Measurements from ENCODE around the gene B3GNT4. TPM values are rescaled to one million over a fixed set of nuclear protein-coding genes. Genes with fewer than 3 reads are reported as not detected.
A peak's percentile ranks its signal among the peaks of the same experiment; 100 is the strongest.

Gene B3GNT4
- total and polyA plus RNA-seq, 2 of the 4 experiments (the other 2 are of a cell fraction): 0.18 to 0.53 TPM

GRCh38 chr12:122204167-122205052 is 901 bp downstream of the B3GNT4 start:
- ChIA-PET POLR2A (ENCODE audit: unreplicated experiment) (no interaction called here), CTCF (interaction anchor here (0.6 kb wide), 1 partner anchor 145 kb away, joined by 3 read pairs; no protein-coding TSS in a partner anchor)
- H3K23ac ChIP-seq (ENCODE audit: low read depth, low read length): no peak overlapping the region
- WGBS, 2 experiments (ENCODE audit: extremely low coverage in 2 of 2, insufficient read length in 1 of 2): 7% methylated on average over 42 of the region's 71 CpGs; no CpG with 5 or more reads in 1 of the 2 experiments
- no peak overlapping the region for H3K9ac ChIP-seq (ENCODE audit: low read depth, low read length)
- H3K4me3 ChIP-seq (ENCODE audit: insufficient read depth, low read depth, low read length): peak overlapping the region; percentile 51
- no peak overlapping the region for H2AK9ac ChIP-seq (replicated peaks; ENCODE audit: low read depth, low read length, poor library complexity)
- H2AFZ ChIP-seq (replicated peaks; ENCODE audit: low read length, poor library complexity): peak overlapping the region; percentile 92
- no peak overlapping the region for H2AK5ac ChIP-seq (ENCODE audit: low read depth, low read length)
- DNase-seq (no peak), ATAC-seq (ENCODE audit: low read depth) (peak; percentile 4)
- dilution Hi-C loops (cut with HindIII; ENCODE audit: low sequenced_read_pairs, unreplicated experiment): no loop called here
- no peaks in the 10 kb centered on the region for H3K9me3 ChIP-seq (ENCODE audit: control insufficient read depth, insufficient read depth, low read length)
- no peak overlapping the region for H4K5ac ChIP-seq (ENCODE audit: low read depth, low read length)
- H4K20me1 ChIP-seq (ENCODE audit: insufficient read depth, low read length): peaks cover 18% of the 10 kb centered on the region
- peaks cover 22% of the 10 kb centered on the region for H3K27me3 ChIP-seq (ENCODE audit: control insufficient read depth, insufficient read depth, low read length)
- H4K8ac ChIP-seq (ENCODE audit: low read depth in 2 of 2, low read length in 2 of 2): no peak overlapping the region
- peaks cover 23% of the 10 kb centered on the region for H3K36me3 ChIP-seq (ENCODE audit: control insufficient read depth, insufficient read depth, low read length)
- H3K56ac ChIP-seq (ENCODE audit: extremely low read depth, insufficient read depth, low read length): no peak overlapping the region
- H4K91ac ChIP-seq (ENCODE audit: insufficient read depth, low read depth, low read length): no peak overlapping the region
- H3K9me1 ChIP-seq (ENCODE audit: insufficient read depth, low read length): no peaks in the 10 kb centered on the region; the same call in 1 of the 2 replicates
- intact Hi-C loops (cut with micrococcal nuclease): no loop called here
- no peak overlapping the region for H2BK5ac ChIP-seq (ENCODE audit: low read depth, low read length, poor library complexity, severe bottlenecking)
- no peak overlapping the region for H3K4ac ChIP-seq (ENCODE audit: low read depth, low read length)
- no peak overlapping the region for H2BK15ac ChIP-seq (ENCODE audit: low read depth, low read length)
- no peaks in the 10 kb centered on the region for H3K4me1 ChIP-seq (ENCODE audit: control insufficient read depth, insufficient read depth, low read length)
- no peak overlapping the region for H2BK120ac ChIP-seq (ENCODE audit: low read depth, low read length)
- H3K4me2 ChIP-seq (ENCODE audit: low read depth, low read length): peak overlapping the region; percentile 88
- TF ChIP-seq NFE2L2 (IDR thresholded peaks at IDR 0.05; ENCODE audit: low read depth, low read length) (no peak), POLR2A (IDR thresholded peaks at IDR 0.05; ENCODE audit: low read depth, low read length) (no peak), CHD1 (IDR thresholded peaks at IDR 0.05; ENCODE audit: low read depth, low read length) (no peak), CEBPB (IDR thresholded peaks at IDR 0.05; ENCODE audit: low read depth, low read length) (no peak), CTCF (conservative IDR thresholded peaks at IDR 0.05; ENCODE audit: low read depth, low read length) (no peak)
- no peak overlapping the region for H3K14ac ChIP-seq (replicated peaks; ENCODE audit: low read depth, low read length)
- H3K79me1 ChIP-seq (ENCODE audit: low read depth in 1 of 2, low read length in 2 of 2): no peaks in the 10 kb centered on the region
- no peak overlapping the region for H3K27ac ChIP-seq (ENCODE audit: insufficient read depth, low read length)
- no TSS peak for BruUV-seq (replicated peaks)
- no peak overlapping the region for H3K18ac ChIP-seq (ENCODE audit: low read depth, low read length)
- in situ Hi-C loops (cut with MboI; ENCODE audit: low sequenced_read_pairs): no loop called here
- no peak overlapping the region for H2BK20ac ChIP-seq (ENCODE audit: low read depth, low read length)

Measured in IMR-90 (cell line).